ENCODE data around the gene SLC5A9.

Gene SLC5A9

GRCh38 chr1:48227165-48228013 lies 4.9 kb downstream of the SLC5A9 start:
- no peak for TF ChIP-seq CTCF (IDR thresholded peaks at IDR 0.05; ENCODE audit: poor library complexity, severe bottlenecking)
- Histone ChIP-seq H3K4me1 (ENCODE audit: insufficient read depth, poor library complexity, severe bottlenecking) (no peaks in the 10 kb centered on the region), H3K9me3 (ENCODE audit: severe bottlenecking) (no peaks in the 10 kb centered on the region), H3K27ac (ENCODE audit: poor library complexity, severe bottlenecking) (no peak overlapping the region), H3K4me3 (ENCODE audit: severe bottlenecking) (no peak overlapping the region), H3K36me3 (ENCODE audit: low read depth) (no peaks in the 10 kb centered on the region), H3K27me3 (ENCODE audit: insufficient read depth, poor library complexity, severe bottlenecking) (no peaks in the 10 kb centered on the region)
- ATAC-seq (ENCODE audit: low read depth): no peak
- DNase-seq (ENCODE audit: low spot score): no peak

- ATAC-seq (ENCODE audit: low read depth) (no peak), DNase-seq (ENCODE audit: low spot score) (no peak)
- H3K9me3 ChIP-seq (ENCODE audit: severe bottlenecking): no peaks in the 10 kb centered on the region
- TF ChIP-seq CTCF (IDR thresholded peaks at IDR 0.05; ENCODE audit: poor library complexity, severe bottlenecking): no peak
- no peak overlapping the region for H3K27ac ChIP-seq (ENCODE audit: poor library complexity, severe bottlenecking)
- H3K4me3 ChIP-seq (ENCODE audit: severe bottlenecking): no peak overlapping the region
- H3K36me3 ChIP-seq (ENCODE audit: low read depth): no peaks in the 10 kb centered on the region
- no peaks in the 10 kb centered on the region for H3K4me1 ChIP-seq (ENCODE audit: insufficient read depth, poor library complexity, severe bottlenecking)
- no peaks in the 10 kb centered on the region for H3K27me3 ChIP-seq (ENCODE audit: insufficient read depth, poor library complexity, severe bottlenecking)
Observed at GRCh38 chr1:48228156-48228555, 5.6 kb downstream of the SLC5A9 start.

GRCh38 chr1:48229317-48229716 lies 6.8 kb downstream of the SLC5A9 start:
- no peak overlapping the region for H3K27ac ChIP-seq (ENCODE audit: poor library complexity, severe bottlenecking)
- no peak for ATAC-seq (ENCODE audit: low read depth)
- H3K4me1 ChIP-seq (ENCODE audit: insufficient read depth, poor library complexity, severe bottlenecking): no peaks in the 10 kb centered on the region
- no peaks in the 10 kb centered on the region for H3K27me3 ChIP-seq (ENCODE audit: insufficient read depth, poor library complexity, severe bottlenecking)
- no peak for DNase-seq (ENCODE audit: low spot score)
- no peaks in the 10 kb centered on the region for H3K9me3 ChIP-seq (ENCODE audit: severe bottlenecking)
- no peak overlapping the region for H3K4me3 ChIP-seq (ENCODE audit: severe bottlenecking)
- H3K36me3 ChIP-seq (ENCODE audit: low read depth): no peaks in the 10 kb centered on the region
- TF ChIP-seq CTCF (IDR thresholded peaks at IDR 0.05; ENCODE audit: poor library complexity, severe bottlenecking): no peak

- H3K4me3 ChIP-seq (ENCODE audit: severe bottlenecking): no peak overlapping the region
- H3K9me3 ChIP-seq (ENCODE audit: severe bottlenecking): no peaks in the 10 kb centered on the region
- no peaks in the 10 kb centered on the region for H3K36me3 ChIP-seq (ENCODE audit: low read depth)
- TF ChIP-seq CTCF (IDR thresholded peaks at IDR 0.05; ENCODE audit: poor library complexity, severe bottlenecking): no peak
- H3K27ac ChIP-seq (ENCODE audit: poor library complexity, severe bottlenecking): no peak overlapping the region
- no peaks in the 10 kb centered on the region for H3K4me1 ChIP-seq (ENCODE audit: insufficient read depth, poor library complexity, severe bottlenecking)
- DNase-seq (ENCODE audit: low spot score) (no peak), ATAC-seq (ENCODE audit: low read depth) (no peak)
- no peaks in the 10 kb centered on the region for H3K27me3 ChIP-seq (ENCODE audit: insufficient read depth, poor library complexity, severe bottlenecking)
Observed at GRCh38 chr1:48230236-48230635, 7.7 kb downstream of the SLC5A9 start.

- no peak overlapping the region for H3K4me3 ChIP-seq (ENCODE audit: severe bottlenecking)
- ATAC-seq (ENCODE audit: low read depth): no peak
- no peaks in the 10 kb centered on the region for H3K27me3 ChIP-seq (ENCODE audit: insufficient read depth, poor library complexity, severe bottlenecking)
- DNase-seq (ENCODE audit: low spot score): no peak
- H3K36me3 ChIP-seq (ENCODE audit: low read depth): no peaks in the 10 kb centered on the region
- TF ChIP-seq CTCF (IDR thresholded peaks at IDR 0.05; ENCODE audit: poor library complexity, severe bottlenecking): no peak
- no peaks in the 10 kb centered on the region for H3K4me1 ChIP-seq (ENCODE audit: insufficient read depth, poor library complexity, severe bottlenecking)
- H3K9me3 ChIP-seq (ENCODE audit: severe bottlenecking): no peaks in the 10 kb centered on the region
- no peak overlapping the region for H3K27ac ChIP-seq (ENCODE audit: poor library complexity, severe bottlenecking)
Observed at GRCh38 chr1:48232722-48233121, 10.2 kb downstream of the SLC5A9 start.
